Peyer's patch (tissue), 4 donors: Measurements from ENCODE around the gene SRD5A3. TPM values are rescaled to one million over a fixed set of nuclear protein-coding genes. Genes with fewer than 3 reads are reported as not detected.

Experiments used
- DNase-seq, 3 donors: peaks; one replicate each; pipeline ENCODE4 v3.0.0-alpha.2; 2017 to 2019
- H3K27ac ChIP-seq, 4 donors: fragments of 200-600 bp; sonication (generic); one replicate each; pipeline ENCODE4 v1.5.1; 2016 to 2019
- H3K27me3 ChIP-seq, 2 donors: fragments of 200-600 bp; sonication (generic); one replicate each; pipeline ENCODE4 v1.5.1; 2019
- H3K36me3 ChIP-seq, 3 donors: fragments of 200-600 bp; sonication (generic); one replicate each; pipeline ENCODE4 v1.5.1; 2016 to 2019
- H3K4me1 ChIP-seq, 4 donors: fragments of 200-600 bp; sonication (generic); one replicate each; pipeline ENCODE4 v1.5.1; 2016 to 2019
- H3K4me3 ChIP-seq, 4 donors: fragments of 200-600 bp; sonication (generic); 1 replicate in 3 of 4; 2 replicates in 1 of 4; pipeline ENCODE4 v1.5.1; 2016 to 2019; ENCODE audit warnings: mild to moderate bottlenecking in 1 of 4
- H3K9me3 ChIP-seq, 4 donors: fragments of 200-600 bp; sonication (generic); one replicate each; pipeline ENCODE4 v1.5.1; 2016 to 2019; ENCODE audit warnings: mild to moderate bottlenecking in 1 of 4
- CTCF ChIP-seq, 6 experiments: fragments of 450-650 bp in 4 of 6; fragments of 200-600 bp in 2 of 6; sonication (generic) in 1 of 6; IDR thresholded peaks; one replicate each; pipeline ENCODE4 v1.5.1; 2017 to 2019; ENCODE audit warnings: antibody characterized with exemption in 6 of 6, mild to moderate bottlenecking in 3 of 6, moderate library complexity in 1 of 6
- POLR2A ChIP-seq, 2 donors: fragments of 450-650 bp; IDR thresholded peaks; one replicate each; pipeline ENCODE4 v1.5.1; 2017; ENCODE audit warnings: antibody characterized with exemption in 2 of 2, mild to moderate bottlenecking in 2 of 2, moderate library complexity in 2 of 2
- total RNA-seq, 4 donors: library from RNA; depleted of rRNA; stranded (reverse); fragments of >200 nt; gene quantifications; one replicate each; pipeline ENCODE4 v1.1.0, GENCODE V29; 2016

The SRD5A3 gene
- total RNA-seq, 4 donors from 2014 or later = 1.7 to 19.6 (median 9.4) TPM

- TF ChIP-seq POLR2A (IDR thresholded peaks at IDR 0.05) = no peak
- no peak for TF ChIP-seq CTCF (IDR thresholded peaks at IDR 0.05)
- Histone ChIP-seq H3K27me3 (no peaks in the 10 kb centered on the region), H3K27ac (no peak overlapping the region), H3K4me1 (no peaks in the 10 kb centered on the region), H3K36me3 (no peaks in the 10 kb centered on the region), H3K9me3 (no peaks in the 10 kb centered on the region), H3K4me3 (no peak overlapping the region)
- peak in 1 of 3 donors; percentile 59 for DNase-seq
These were observed 32.8 kb downstream of the SRD5A3 start for GRCh38 chr4:55378617-55379467.

GRCh38 chr4:55380576-55380975, 34.5 kb downstream of the SRD5A3 start:
- Histone ChIP-seq H3K4me3 (no peak overlapping the region), H3K27ac (no peak overlapping the region), H3K4me1 (no peaks in the 10 kb centered on the region), H3K27me3 (no peaks in the 10 kb centered on the region), H3K9me3 (no peaks in the 10 kb centered on the region), H3K36me3 (no peaks in the 10 kb centered on the region)
- TF ChIP-seq CTCF (IDR thresholded peaks at IDR 0.05) (no peak), POLR2A (IDR thresholded peaks at IDR 0.05) (no peak)
- no peak for DNase-seq

GRCh38 chr4:55381502-55381901, 35.5 kb downstream of the SRD5A3 start:
- H3K4me1 ChIP-seq = no peaks in the 10 kb centered on the region
- H3K36me3 ChIP-seq = no peaks in the 10 kb centered on the region
- H3K27me3 ChIP-seq = no peaks in the 10 kb centered on the region
- H3K27ac ChIP-seq = no peak overlapping the region
- no peak for DNase-seq
- H3K9me3 ChIP-seq = no peaks in the 10 kb centered on the region
- H3K4me3 ChIP-seq = no peak overlapping the region
- TF ChIP-seq POLR2A (IDR thresholded peaks at IDR 0.05) = no peak
- TF ChIP-seq CTCF (IDR thresholded peaks at IDR 0.05) = no peak

- H3K4me3 ChIP-seq = no peak overlapping the region
- no peak overlapping the region for H3K27ac ChIP-seq
- DNase-seq = no peak
- no peaks in the 10 kb centered on the region for H3K27me3 ChIP-seq
- no peaks in the 10 kb centered on the region for H3K36me3 ChIP-seq
- H3K9me3 ChIP-seq = no peaks in the 10 kb centered on the region
- TF ChIP-seq POLR2A (IDR thresholded peaks at IDR 0.05) = no peak
- no peak for TF ChIP-seq CTCF (IDR thresholded peaks at IDR 0.05)
- no peaks in the 10 kb centered on the region for H3K4me1 ChIP-seq
These were observed 36.5 kb downstream of the SRD5A3 start for GRCh38 chr4:55382488-55383003.

GRCh38 chr4:55385201-55385649, 39.2 kb downstream of the SRD5A3 start:
- Histone ChIP-seq H3K4me1 (no peaks in the 10 kb centered on the region), H3K4me3 (no peak overlapping the region), H3K27ac (no peak overlapping the region), H3K36me3 (no peaks in the 10 kb centered on the region), H3K27me3 (no peaks in the 10 kb centered on the region), H3K9me3 (no peaks in the 10 kb centered on the region)
- DNase-seq = no peak
- no peak for TF ChIP-seq POLR2A (IDR thresholded peaks at IDR 0.05)
- TF ChIP-seq CTCF (IDR thresholded peaks at IDR 0.05) = no peak
